Measurements from ENCODE around the gene SOBP.

The SOBP gene

DNA sequence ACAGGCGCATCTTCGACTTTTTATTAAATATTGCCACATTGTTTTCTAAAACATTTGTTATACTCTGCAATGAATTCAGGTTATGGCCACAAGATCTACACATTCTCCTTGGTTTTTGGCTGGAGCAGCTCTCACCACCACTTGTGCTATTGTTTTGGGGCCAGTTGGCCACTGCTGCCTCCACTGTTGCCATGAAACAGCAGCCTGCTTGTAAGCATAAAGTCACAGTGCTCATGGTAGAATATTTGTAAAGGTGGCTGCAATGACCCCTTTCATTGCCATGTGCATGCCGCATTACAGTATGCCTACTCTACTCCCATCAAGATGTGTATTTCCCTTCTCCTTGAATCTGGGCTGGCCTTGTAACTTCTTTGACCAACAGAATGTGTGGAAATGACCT, 192.8 kb downstream of the SOBP start:
- TF ChIP-seq ZFP3 (CRISPR knock-in tag; IDR thresholded peaks at IDR 0.05) = no peak
- TF ChIP-seq, protein P1, sequence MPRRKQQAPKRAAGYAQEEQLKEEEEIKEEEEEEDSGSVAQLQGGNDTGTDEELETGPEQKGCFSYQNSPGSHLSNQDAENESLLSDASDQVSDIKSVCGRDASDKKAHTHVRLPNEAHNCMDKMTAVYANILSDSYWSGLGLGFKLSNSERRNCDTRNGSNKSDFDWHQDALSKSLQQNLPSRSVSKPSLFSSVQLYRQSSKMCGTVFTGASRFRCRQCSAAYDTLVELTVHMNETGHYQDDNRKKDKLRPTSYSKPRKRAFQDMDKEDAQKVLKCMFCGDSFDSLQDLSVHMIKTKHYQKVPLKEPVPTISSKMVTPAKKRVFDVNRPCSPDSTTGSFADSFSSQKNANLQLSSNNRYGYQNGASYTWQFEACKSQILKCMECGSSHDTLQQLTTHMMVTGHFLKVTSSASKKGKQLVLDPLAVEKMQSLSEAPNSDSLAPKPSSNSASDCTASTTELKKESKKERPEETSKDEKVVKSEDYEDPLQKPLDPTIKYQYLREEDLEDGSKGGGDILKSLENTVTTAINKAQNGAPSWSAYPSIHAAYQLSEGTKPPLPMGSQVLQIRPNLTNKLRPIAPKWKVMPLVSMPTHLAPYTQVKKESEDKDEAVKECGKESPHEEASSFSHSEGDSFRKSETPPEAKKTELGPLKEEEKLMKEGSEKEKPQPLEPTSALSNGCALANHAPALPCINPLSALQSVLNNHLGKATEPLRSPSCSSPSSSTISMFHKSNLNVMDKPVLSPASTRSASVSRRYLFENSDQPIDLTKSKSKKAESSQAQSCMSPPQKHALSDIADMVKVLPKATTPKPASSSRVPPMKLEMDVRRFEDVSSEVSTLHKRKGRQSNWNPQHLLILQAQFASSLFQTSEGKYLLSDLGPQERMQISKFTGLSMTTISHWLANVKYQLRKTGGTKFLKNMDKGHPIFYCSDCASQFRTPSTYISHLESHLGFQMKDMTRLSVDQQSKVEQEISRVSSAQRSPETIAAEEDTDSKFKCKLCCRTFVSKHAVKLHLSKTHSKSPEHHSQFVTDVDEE (CRISPR knock-in tag; IDR thresholded peaks at IDR 0.05) = no peak
- TF ChIP-seq, protein P2, sequence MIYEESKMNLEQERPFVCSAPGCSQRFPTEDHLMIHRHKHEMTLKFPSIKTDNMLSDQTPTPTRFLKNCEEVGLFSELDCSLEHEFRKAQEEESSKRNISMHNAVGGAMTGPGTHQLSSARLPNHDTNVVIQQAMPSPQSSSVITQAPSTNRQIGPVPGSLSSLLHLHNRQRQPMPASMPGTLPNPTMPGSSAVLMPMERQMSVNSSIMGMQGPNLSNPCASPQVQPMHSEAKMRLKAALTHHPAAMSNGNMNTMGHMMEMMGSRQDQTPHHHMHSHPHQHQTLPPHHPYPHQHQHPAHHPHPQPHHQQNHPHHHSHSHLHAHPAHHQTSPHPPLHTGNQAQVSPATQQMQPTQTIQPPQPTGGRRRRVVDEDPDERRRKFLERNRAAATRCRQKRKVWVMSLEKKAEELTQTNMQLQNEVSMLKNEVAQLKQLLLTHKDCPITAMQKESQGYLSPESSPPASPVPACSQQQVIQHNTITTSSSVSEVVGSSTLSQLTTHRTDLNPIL (CRISPR knock-in tag; IDR thresholded peaks at IDR 0.05; ENCODE audit: low read depth) = no peak
- TF ChIP-seq SNAI2 (CRISPR knock-in tag; IDR thresholded peaks at IDR 0.05) = no peak
- TF ChIP-seq CSRNP3 (CRISPR knock-in tag; IDR thresholded peaks at IDR 0.05) = no peak
- TF ChIP-seq CSDC2 (CRISPR knock-in tag; IDR thresholded peaks at IDR 0.05) = no peak
- TF ChIP-seq GLIS3 (CRISPR knock-in tag; IDR thresholded peaks at IDR 0.05) = no peak
- TF ChIP-seq BACH2 (CRISPR knock-in tag; IDR thresholded peaks at IDR 0.05; ENCODE audit: borderline replicate concordance) = no peak
- TF ChIP-seq ZNF565 (CRISPR knock-in tag; conservative IDR thresholded peaks at IDR 0.05; ENCODE audit: low read depth) = no peak
- no peak for TF ChIP-seq RARB (CRISPR knock-in tag; IDR thresholded peaks at IDR 0.05)
- TF ChIP-seq ISL1 (CRISPR knock-in tag; IDR thresholded peaks at IDR 0.05) = no peak
- TF ChIP-seq ARNTL (CRISPR knock-in tag; IDR thresholded peaks at IDR 0.05; ENCODE audit: borderline replicate concordance, low read depth) = no peak
- no peak for TF ChIP-seq OSR1 (CRISPR knock-in tag; IDR thresholded peaks at IDR 0.05)
- ATAC-seq = no peak

GRCh38 chr6:107683183-107683582, 193.3 kb downstream of the SOBP start:
- TF ChIP-seq POU6F1 (CRISPR knock-in tag; IDR thresholded peaks at IDR 0.05; ENCODE audit: borderline replicate concordance, low read depth) (no peak), ZFP30 (CRISPR knock-in tag; IDR thresholded peaks at IDR 0.05) (no peak), GLIS3 (CRISPR knock-in tag; IDR thresholded peaks at IDR 0.05) (no peak)
- TF ChIP-seq, protein P3, sequence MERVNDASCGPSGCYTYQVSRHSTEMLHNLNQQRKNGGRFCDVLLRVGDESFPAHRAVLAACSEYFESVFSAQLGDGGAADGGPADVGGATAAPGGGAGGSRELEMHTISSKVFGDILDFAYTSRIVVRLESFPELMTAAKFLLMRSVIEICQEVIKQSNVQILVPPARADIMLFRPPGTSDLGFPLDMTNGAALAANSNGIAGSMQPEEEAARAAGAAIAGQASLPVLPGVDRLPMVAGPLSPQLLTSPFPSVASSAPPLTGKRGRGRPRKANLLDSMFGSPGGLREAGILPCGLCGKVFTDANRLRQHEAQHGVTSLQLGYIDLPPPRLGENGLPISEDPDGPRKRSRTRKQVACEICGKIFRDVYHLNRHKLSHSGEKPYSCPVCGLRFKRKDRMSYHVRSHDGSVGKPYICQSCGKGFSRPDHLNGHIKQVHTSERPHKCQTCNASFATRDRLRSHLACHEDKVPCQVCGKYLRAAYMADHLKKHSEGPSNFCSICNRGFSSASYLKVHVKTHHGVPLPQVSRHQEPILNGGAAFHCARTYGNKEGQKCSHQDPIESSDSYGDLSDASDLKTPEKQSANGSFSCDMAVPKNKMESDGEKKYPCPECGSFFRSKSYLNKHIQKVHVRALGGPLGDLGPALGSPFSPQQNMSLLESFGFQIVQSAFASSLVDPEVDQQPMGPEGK (CRISPR knock-in tag; IDR thresholded peaks at IDR 0.05; ENCODE audit: borderline replicate concordance) = no peak
- ATAC-seq = no peak

GRCh38 chr6:107684996-107685395, 195.1 kb downstream of the SOBP start:
- ATAC-seq = no peak
- no peak for TF ChIP-seq ZNF565 (CRISPR knock-in tag; conservative IDR thresholded peaks at IDR 0.05; ENCODE audit: low read depth)
- no peak for TF ChIP-seq PPARA (CRISPR knock-in tag; IDR thresholded peaks at IDR 0.05; ENCODE audit: borderline replicate concordance)
- no peak for TF ChIP-seq SNAI2 (CRISPR knock-in tag; IDR thresholded peaks at IDR 0.05)
- TF ChIP-seq, protein P1 (CRISPR knock-in tag; IDR thresholded peaks at IDR 0.05) = no peak
- no peak for TF ChIP-seq ZFP30 (CRISPR knock-in tag; IDR thresholded peaks at IDR 0.05)
- no peak for TF ChIP-seq CSRNP3 (CRISPR knock-in tag; IDR thresholded peaks at IDR 0.05)

Measured in SK-N-SH treated with all-trans-retinoic acid at 6 μM for 48 hours (cell line).